Tibial nerve (tissue), 3 donors: ENCODE measurements around the gene BRICD5.

Source experiments
- CTCF ChIP-seq, 5 experiments: fragments of 200-600 bp in 3 of 5; fragments of 450-650 bp in 2 of 5; sonication (generic) in 3 of 5; IDR thresholded peaks; one replicate each; pipeline ENCODE4 v1.5.1; 2016 to 2019; ENCODE audit warnings: antibody characterized with exemption in 5 of 5, mild to moderate bottlenecking in 3 of 5, moderate library complexity in 2 of 5
- POLR2A ChIP-seq, 2 donors: fragments of 450-650 bp; IDR thresholded peaks; one replicate each; pipeline ENCODE4 v1.6.1; 2017; ENCODE audit warnings: antibody characterized with exemption in 2 of 2, mild to moderate bottlenecking in 2 of 2, moderate library complexity in 2 of 2

- TF ChIP-seq CTCF (IDR thresholded peaks at IDR 0.05) = no peak
- no peak for TF ChIP-seq POLR2A (IDR thresholded peaks at IDR 0.05)
Measured at GRCh38 chr16:2180962-2181923, 29.4 kb downstream of the BRICD5 start.
